K562 treated with DMSO at 1 percent for 12 hours (cell line): Measurements from ENCODE around the gene GPI. TPM values are rescaled to one million over a fixed set of nuclear protein-coding genes. Genes with fewer than 3 reads are reported as not detected.

Experiments
- total RNA-seq: library from RNA; unstranded; fragments of 300-600 nt; gene quantifications from 2 replicates; pipeline ENCODE4 v1.2.3, GENCODE V29; 2022; ENCODE audit not compliant: insufficient read depth

GPI gene
- 113 and 160 TPM in 2 replicates for total RNA-seq

GRCh38 chr19:34364830-34365462 is at the start of gene GPI:
Gene GPI, plus strand, starts transcription at chr19:34365196. Its CDS starts 71 bp downstream, at chr19:34365267.

DNA sequence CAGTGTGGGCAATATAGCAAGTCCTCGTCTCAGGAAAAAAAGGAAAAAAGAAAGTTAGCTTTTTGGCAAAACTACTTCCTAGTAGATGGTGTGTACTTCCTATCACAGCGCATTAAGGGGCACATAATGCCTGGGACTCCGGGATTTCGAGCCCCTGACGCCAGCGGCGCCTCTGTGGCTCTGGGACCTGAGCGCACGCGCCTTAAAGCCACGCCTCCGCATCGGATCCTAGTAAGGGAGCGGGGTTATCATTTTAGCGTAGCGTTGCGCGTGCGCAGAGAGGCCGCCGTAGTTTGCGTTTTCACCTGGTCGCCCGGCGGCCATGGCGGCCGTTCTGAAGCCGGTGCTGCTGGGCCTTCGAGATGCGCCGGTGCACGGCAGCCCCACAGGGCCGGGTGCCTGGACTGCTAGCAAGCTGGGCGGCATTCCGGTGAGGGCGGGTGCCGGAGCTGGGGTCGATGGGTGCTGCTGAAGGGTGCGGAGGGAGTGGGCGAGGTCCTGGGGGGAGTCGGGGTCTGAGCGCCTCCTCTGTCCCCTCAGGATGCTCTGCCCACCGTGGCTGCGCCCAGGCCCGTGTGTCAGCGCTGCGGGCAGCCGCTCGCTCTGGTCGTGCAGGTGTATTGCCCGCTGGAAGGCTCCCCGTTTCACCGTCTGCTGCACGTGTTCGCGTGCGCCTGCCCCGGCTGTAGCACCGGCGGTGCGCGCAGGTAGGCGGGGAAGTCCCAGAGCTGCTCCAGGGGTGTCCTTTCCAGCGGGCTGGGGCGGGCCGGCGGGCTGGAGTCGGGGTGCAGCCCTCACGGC is 39.3 kb downstream of the GPI start, which contains the start of gene PDCD2L:
PDCD2L (plus strand) TSS at position 291 of the 801 bp plus-strand sequence; CDS start at position 323, 32 bp downstream.

Other genes with a start within 250 kb of the GPI start
- 36.4 and 102 TPM in 2 replicates for gene LSM14A, start 192.7 kb upstream of the GPI start, total RNA-seq
- gene GARRE1, start 110.6 kb upstream of the GPI start, total RNA-seq = 5.9 and 19.6 TPM in 2 replicates
- gene PDCD2L, start 39.2 kb downstream of the GPI start, total RNA-seq = 18.2 and 25.2 TPM in 2 replicates
- gene UBA2, start 63.2 kb downstream of the GPI start, total RNA-seq = 109 and 167 TPM in 2 replicates
- 0.10 and 1.4 TPM in 2 replicates for gene WTIP, start 116.6 kb downstream of the GPI start, total RNA-seq